Ovary (tissue), 3 donors: ENCODE measurements around the gene NLK.

Source experiments
- POLR2A ChIP-seq: fragments of 450-650 bp; IDR thresholded peaks from one replicate; pipeline ENCODE4 v1.6.1; 2017; ENCODE audit warnings: antibody characterized with exemption, mild to moderate bottlenecking, moderate library complexity
- TF ChIP-seq, protein P1 (sequence below), 3 donors: fragments of 450-650 bp in 2 of 3; fragments of 200-600 bp in 1 of 3; IDR thresholded peaks; one replicate each; pipeline versions ENCODE4 v1.5.1 to v1.8.0; 2016 to 2022; ENCODE audit warnings: antibody characterized with exemption in 3 of 3, mild to moderate bottlenecking in 1 of 3
- donor health status: DM: no; HTN: no; CAD: no.

GRCh38 chr17:28065706-28066105, 23.2 kb downstream of the NLK start:
- TF ChIP-seq, protein P1, sequence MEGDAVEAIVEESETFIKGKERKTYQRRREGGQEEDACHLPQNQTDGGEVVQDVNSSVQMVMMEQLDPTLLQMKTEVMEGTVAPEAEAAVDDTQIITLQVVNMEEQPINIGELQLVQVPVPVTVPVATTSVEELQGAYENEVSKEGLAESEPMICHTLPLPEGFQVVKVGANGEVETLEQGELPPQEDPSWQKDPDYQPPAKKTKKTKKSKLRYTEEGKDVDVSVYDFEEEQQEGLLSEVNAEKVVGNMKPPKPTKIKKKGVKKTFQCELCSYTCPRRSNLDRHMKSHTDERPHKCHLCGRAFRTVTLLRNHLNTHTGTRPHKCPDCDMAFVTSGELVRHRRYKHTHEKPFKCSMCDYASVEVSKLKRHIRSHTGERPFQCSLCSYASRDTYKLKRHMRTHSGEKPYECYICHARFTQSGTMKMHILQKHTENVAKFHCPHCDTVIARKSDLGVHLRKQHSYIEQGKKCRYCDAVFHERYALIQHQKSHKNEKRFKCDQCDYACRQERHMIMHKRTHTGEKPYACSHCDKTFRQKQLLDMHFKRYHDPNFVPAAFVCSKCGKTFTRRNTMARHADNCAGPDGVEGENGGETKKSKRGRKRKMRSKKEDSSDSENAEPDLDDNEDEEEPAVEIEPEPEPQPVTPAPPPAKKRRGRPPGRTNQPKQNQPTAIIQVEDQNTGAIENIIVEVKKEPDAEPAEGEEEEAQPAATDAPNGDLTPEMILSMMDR (IDR thresholded peaks at IDR 0.05) = no peak
- no peak for TF ChIP-seq POLR2A
